ENCODE data around the gene KRTAP2-1.

GRCh38 chr17:41019415-41019814 is 27.7 kb downstream of the KRTAP2-1 start:
- no peak for TF ChIP-seq CTCF (IDR thresholded peaks at IDR 0.05)
- TF ChIP-seq POLR2A (IDR thresholded peaks at IDR 0.05): no peak
- TF ChIP-seq EP300 (IDR thresholded peaks at IDR 0.05): no peak

All from gastroesophageal sphincter (tissue), 3 donors.